AG08395 (cell line): ENCODE measurements around the gene OR4P4.

ENCODE experiments used
- DNase-seq: peaks from one replicate; pipeline ENCODE4 v3.0.0; 2012; ENCODE audit warnings: mixed read lengths, low spot score

Gene OR4P4

DNA sequence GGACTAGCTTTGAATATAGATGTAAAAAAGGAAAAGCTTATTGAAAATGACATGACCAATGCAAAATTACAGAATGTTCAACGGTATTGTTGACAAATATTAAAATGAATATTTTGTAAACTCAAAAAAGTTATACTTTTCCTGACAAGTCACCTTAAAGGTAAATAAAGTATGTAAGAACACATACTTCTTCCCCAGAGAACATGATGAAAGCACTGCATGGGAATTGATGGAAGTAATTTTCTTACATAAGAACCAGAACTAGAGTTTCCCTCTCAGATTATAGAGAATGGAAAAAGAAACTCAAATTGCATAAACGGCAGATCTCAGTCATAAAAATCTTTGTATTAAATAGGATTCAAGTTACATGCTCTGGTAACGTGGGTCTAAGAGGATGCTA is at the start of gene OR4P4:
TSS of gene OR4P4 (plus strand) at position 301 of the 400 bp plus-strand sequence.
- DNase-seq = no peak

DNA sequence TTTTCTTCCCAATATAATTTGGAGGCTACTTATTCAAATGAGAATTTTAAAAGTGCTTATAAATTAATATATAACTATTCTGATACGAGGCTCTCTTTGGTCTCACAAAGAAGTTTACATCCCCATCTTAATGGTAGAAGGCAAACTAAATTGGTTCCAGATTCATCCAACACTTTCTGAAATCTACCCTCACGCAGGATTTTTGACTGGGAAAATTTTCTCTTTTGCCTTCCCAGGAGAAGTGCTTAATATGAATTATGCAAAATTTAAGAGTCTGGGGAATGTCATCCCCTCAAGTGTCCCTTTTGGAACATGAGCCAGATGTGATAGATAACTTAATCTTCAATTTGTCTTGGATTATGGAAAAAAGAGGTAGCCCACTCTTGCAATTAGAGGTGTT is 27.4 kb upstream of the OR4P4 start, which contains the start of gene OR4C11:
TSS of gene OR4C11 (minus strand) at position 101 of the 400 bp plus-strand sequence. CDS start 3,272 bp downstream, outside the sequence.
- DNase-seq = no peak

DNA sequence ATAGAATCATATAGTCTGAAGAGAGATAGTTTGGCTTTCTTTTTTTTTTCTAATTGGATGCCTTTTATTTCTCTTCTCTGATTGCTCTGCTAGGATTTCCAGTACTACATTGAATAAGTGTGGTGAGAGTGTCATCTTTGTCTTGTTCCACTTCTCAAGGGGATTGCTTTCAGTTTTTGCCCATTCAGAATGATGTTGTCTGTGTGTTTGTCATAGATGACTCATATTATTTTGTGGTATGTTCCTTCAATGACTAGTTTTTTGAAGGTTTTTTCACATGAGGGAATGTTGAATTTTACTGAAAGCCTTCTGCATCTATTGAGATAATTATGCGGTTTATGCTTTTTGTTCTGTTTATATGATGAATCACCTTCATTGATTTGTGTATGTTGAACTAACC is 10.4 kb upstream of the OR4P4 start:
- DNase-seq = no peak

DNA sequence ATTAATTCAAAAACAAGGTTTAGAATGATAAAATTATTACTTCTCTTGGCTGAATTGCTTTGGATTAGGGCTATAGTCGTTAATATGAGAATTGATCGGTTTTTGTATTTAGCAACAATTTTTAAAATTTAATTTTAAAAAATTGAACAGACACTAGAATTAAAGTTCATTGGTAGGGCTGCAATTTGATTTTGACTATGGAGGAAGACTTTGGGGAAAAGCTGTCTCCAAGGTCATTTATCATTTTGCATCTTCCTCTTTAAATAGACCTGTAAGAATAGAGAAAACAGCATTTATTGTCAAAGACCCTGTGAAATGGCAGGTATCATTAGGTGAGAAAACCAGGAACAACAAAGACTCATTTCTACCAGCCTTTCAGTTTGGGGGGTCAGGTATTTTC is 13.1 kb downstream of the OR4P4 start, which contains the start of gene OR4S2:
TSS of gene OR4S2 (plus strand) at position 301 of the 400 bp plus-strand sequence. CDS start 2,577 bp downstream, outside the sequence.
- no peak for DNase-seq

DNA sequence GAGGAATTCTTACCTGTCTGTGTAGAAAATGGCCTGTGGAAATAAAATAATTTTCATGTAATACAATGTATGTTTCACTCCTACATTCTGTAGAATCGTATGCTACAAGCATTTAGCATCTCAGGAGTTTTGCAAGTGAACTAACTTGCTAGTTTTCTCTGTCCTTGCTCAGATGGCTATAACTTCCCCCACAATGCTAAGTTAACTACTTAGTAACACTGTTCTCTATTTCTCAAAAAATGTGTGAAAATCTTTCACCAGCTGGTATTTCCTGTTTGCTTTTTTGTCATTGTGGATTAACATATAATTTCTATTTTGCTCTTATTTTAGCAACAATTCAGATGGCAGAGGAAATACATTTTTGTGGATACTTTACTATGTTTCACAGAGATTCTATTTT is 17.6 kb downstream of the OR4P4 start:
- no peak for DNase-seq

DNA sequence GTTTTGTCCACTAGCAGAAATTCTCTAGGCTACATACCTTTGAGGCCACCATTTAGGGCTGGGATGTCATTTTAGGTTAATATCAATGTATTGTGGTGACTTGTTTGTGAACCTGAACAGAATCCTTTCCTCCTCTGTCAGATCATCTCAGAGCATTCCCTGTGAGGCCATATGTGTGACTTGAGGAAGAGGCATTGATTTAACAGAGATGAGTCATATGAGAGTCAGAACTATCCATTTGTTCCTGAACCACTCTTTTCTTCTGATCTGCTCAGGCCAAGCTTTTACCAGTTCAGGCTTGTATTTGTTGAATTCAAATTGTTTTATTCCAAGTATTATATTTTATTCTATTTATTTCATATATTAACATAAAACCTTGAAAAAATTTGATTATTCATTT is 20.2 kb downstream of the OR4P4 start:
- no peak for DNase-seq

DNA sequence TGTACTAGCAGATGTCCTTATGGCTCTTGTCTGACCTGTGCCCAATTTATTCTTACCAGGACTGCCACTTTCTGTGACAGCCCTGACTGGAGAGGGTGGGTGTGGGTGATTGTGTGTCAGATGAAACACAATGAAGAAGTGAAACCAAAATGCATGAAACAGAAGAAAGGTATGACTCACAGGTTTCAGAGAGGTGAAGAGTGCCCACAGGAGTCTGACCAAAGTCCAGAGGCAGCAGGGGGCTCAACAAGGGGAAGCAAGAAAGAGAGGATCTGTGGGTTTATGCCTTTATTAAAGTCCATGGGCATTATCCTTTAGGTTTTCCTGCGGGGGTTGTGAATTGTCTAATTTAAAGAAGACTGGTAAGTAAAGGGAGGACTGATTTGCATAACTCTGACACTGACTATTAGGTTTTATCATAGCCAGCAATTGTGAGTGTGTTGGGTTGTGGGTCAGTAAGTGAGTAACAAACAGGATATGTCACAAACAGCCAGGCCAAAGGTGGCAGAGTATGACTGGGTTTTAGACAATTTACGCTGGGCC is 23.2 kb downstream of the OR4P4 start:
- DNase-seq = no peak

DNA sequence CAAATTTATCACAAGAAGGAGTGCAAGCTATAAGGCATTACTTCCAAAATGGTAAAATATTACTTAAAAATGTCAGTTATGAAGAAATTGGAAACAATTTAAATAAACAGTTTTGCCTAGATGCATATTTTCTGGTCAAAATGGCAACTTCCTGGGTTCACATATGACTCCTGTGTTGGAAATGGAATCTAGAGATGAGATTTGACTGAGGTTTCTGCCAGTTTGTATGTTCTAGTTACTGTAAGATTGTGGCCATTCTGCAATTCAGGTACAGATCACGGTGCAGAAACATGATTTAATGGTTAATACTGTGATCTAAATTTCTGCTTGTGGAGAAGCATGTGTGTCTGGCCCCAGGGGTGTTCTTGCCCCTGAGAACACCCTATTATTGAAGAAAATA is 23.7 kb downstream of the OR4P4 start:
- no peak for DNase-seq

DNA sequence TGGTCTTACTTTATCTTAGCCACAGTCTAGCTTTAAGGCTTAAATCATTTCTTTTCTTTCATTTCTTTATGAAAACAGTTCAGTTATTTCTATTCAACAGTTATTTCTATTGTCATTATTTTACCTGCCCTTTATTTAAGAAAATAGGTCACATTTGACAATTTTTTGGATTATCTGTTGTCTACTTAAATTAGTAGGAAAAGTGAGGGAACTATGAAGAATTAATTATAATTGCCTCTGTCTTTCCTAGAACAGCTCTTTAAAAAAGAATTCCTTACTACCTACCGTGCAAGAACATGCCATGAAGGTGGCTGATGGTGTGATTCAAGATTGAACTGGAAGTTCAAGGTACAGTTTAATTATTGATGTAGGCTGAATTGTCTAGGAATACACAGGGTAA is 27.0 kb downstream of the OR4P4 start, which contains the start of gene OR4C6:
TSS of gene OR4C6 (plus strand) at position 301 of the 400 bp plus-strand sequence. CDS start 2,966 bp downstream, outside the sequence.
- DNase-seq = no peak

DNA sequence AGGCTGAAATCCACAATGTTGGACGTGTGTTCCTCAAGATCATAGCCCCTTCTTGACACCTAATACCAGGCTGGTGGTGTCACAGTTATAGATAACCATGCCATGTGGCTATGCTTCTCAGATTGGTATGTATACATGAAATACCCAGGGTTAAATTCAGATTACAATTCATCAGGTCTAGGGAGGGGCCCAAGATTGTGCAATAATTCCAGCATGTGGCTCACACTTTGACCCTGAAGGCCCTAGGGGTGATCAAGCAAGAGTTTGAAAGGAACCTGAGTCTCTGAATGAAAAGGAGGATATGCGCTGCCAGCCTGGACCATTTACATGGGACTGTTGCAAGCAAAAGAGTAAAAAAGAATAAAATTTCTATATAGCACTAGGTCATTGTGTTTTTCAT is 34.5 kb downstream of the OR4P4 start:
- no peak for DNase-seq

DNA sequence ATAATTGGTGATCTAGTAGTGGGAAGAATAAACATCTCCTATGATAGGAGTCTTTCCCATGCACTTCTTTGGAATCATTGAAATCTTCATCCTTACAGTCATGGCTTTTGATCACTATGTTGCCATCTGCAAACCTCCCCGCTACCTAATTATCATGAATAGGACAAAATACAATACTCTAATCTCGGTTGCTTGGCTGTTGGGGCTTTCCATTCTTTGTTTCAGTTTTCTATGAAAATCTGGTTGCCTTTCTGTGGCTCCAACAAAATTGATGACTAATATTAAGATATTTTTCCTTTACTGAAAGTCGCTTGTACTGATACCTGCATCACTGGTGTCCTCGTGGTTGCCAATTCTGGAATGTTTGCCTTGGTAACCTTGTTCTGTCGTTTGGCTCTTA is 38.9 kb downstream of the OR4P4 start:
- DNase-seq = no peak
